HG03342 (cell line): ENCODE data around the gene MCTP1.

Source experiments
- ATAC-seq: cut with Tn5 transposase; IDR thresholded peaks from one replicate; pipeline ENCODE4 v1.9.1; 2021; ENCODE audit warnings: mild to moderate bottlenecking, moderate library complexity; ENCODE audit not compliant: unreplicated experiment

Gene MCTP1

GRCh38 chr5:95130941-95131340 lies 154.0 kb downstream of the MCTP1 start:
- no peak for ATAC-seq

- no peak for ATAC-seq
Observed at GRCh38 chr5:95124731-95125130, 160.2 kb downstream of the MCTP1 start.

GRCh38 chr5:95124101-95124500 lies 160.8 kb downstream of the MCTP1 start:
- no peak for ATAC-seq

- ATAC-seq, result no peak
Observed at GRCh38 chr5:95114902-95115301, 170.0 kb downstream of the MCTP1 start.

GRCh38 chr5:95114305-95114704 lies 170.6 kb downstream of the MCTP1 start:
- ATAC-seq, result no peak

GRCh38 chr5:95113489-95113888 lies 171.4 kb downstream of the MCTP1 start:
- no peak for ATAC-seq

- no peak for ATAC-seq
Observed at GRCh38 chr5:95111141-95111540, 173.8 kb downstream of the MCTP1 start.

GRCh38 chr5:95110118-95110517 lies 174.8 kb downstream of the MCTP1 start:
- ATAC-seq, result no peak

GRCh38 chr5:95107138-95107537 lies 177.8 kb downstream of the MCTP1 start:
- no peak for ATAC-seq

- ATAC-seq, result no peak
Observed at GRCh38 chr5:95105638-95106037, 179.3 kb downstream of the MCTP1 start.

- peak; percentile 97 for ATAC-seq
Observed at GRCh38 chr5:95102687-95103086, 182.2 kb downstream of the MCTP1 start.

GRCh38 chr5:95102080-95102479 lies 182.8 kb downstream of the MCTP1 start:
- peak; percentile 22 for ATAC-seq

- ATAC-seq, result no peak
Observed at GRCh38 chr5:95100551-95100950, 184.3 kb downstream of the MCTP1 start.

GRCh38 chr5:95098012-95098411 lies 186.9 kb downstream of the MCTP1 start:
- no peak for ATAC-seq

GRCh38 chr5:95093211-95093610 lies 191.7 kb downstream of the MCTP1 start:
- ATAC-seq, result no peak

- ATAC-seq, result no peak
Observed at GRCh38 chr5:95090774-95091173, 194.1 kb downstream of the MCTP1 start.

GRCh38 chr5:95087816-95088317 lies 197.0 kb downstream of the MCTP1 start:
- peak; percentile 75 for ATAC-seq

- peak; percentile 40 for ATAC-seq
Observed at GRCh38 chr5:95086927-95087815, 197.7 kb downstream of the MCTP1 start.

GRCh38 chr5:95084757-95085156 lies 200.1 kb downstream of the MCTP1 start:
- no peak for ATAC-seq

GRCh38 chr5:95083606-95084005 lies 201.3 kb downstream of the MCTP1 start:
- ATAC-seq, result no peak

GRCh38 chr5:95081982-95082381 lies 202.9 kb downstream of the MCTP1 start:
- ATAC-seq, result peak; percentile 10

- ATAC-seq, result peak; percentile 85
Observed at GRCh38 chr5:95081500-95081960, 203.4 kb downstream of the MCTP1 start.
